CD4-positive, alpha-beta T cell treated with Interleukin-4 for 1 hour (primary cell): Measurements from ENCODE around the gene GOLGA8B.
"Not testable (repeated sequence)": the region's sequence is repeated elsewhere in the genome, so short reads cannot be mapped to it uniquely, and the experiment has no call there.

Experiments
- DNase-seq, 2 donors: peaks; one replicate each; pipeline ENCODE4 v3.0.0-alpha.2; 2020 to 2022

The GOLGA8B gene

GRCh38 chr15:34583399-34584329 lies at the start of gene GOLGA8B:
Gene GOLGA8B, minus strand, starts transcription at chr15:34583651. Its CDS starts 47,739 bp downstream, at chr15:34535912.
- DNase-seq: peak; percentile 82 to 83

GRCh38 chr15:34633165-34633564 lies 49.7 kb upstream of the GOLGA8B start:
- DNase-seq: not testable (repeated sequence)

GRCh38 chr15:34628577-34629152 lies 45.2 kb upstream of the GOLGA8B start:
- DNase-seq: no peak

- no peak for DNase-seq
Observed at GRCh38 chr15:34625007-34625406, 41.6 kb upstream of the GOLGA8B start.

GRCh38 chr15:34621675-34622074 lies 38.2 kb upstream of the GOLGA8B start:
- DNase-seq: no peak

- DNase-seq: no peak
Observed at GRCh38 chr15:34620814-34621213, 37.4 kb upstream of the GOLGA8B start.

- DNase-seq: no peak
Observed at GRCh38 chr15:34620142-34620541, 36.7 kb upstream of the GOLGA8B start.

GRCh38 chr15:34619151-34619550 lies 35.7 kb upstream of the GOLGA8B start:
- no peak for DNase-seq

GRCh38 chr15:34618073-34618472 lies 34.6 kb upstream of the GOLGA8B start:
- DNase-seq: no peak

- no peak for DNase-seq
Observed at GRCh38 chr15:34616613-34617012, 33.2 kb upstream of the GOLGA8B start.

GRCh38 chr15:34613997-34614396 lies 30.5 kb upstream of the GOLGA8B start:
- DNase-seq: no peak

- no peak for DNase-seq
Observed at GRCh38 chr15:34613301-34613700, 29.9 kb upstream of the GOLGA8B start.

- DNase-seq: peak in 1 of 2 donors; percentile 17
Observed at GRCh38 chr15:34610354-34610753, 26.9 kb upstream of the GOLGA8B start.

GRCh38 chr15:34609102-34610057 lies 25.9 kb upstream of the GOLGA8B start:
- no peak for DNase-seq

- no peak for DNase-seq
Observed at GRCh38 chr15:34608517-34608916, 25.1 kb upstream of the GOLGA8B start.

GRCh38 chr15:34607832-34608231 lies 24.4 kb upstream of the GOLGA8B start:
- no peak for DNase-seq

- DNase-seq: no peak
Observed at GRCh38 chr15:34606545-34606944, 23.1 kb upstream of the GOLGA8B start.

GRCh38 chr15:34606131-34606530 lies 22.7 kb upstream of the GOLGA8B start:
- DNase-seq: no peak

GRCh38 chr15:34603095-34603494 lies 19.6 kb upstream of the GOLGA8B start:
- no peak for DNase-seq

- DNase-seq: no peak
Observed at GRCh38 chr15:34600923-34601322, 17.5 kb upstream of the GOLGA8B start.

GRCh38 chr15:34598799-34599585 lies 15.5 kb upstream of the GOLGA8B start:
- DNase-seq: no peak

- no peak for DNase-seq
Observed at GRCh38 chr15:34597316-34597715, 13.9 kb upstream of the GOLGA8B start.
